Testis (tissue), 3 donors: ENCODE measurements around the gene ABCA4. TPM values are rescaled to one million over a fixed set of nuclear protein-coding genes. Genes with fewer than 3 reads are reported as not detected.

Experiments
- DNase-seq: peaks from one replicate; pipeline ENCODE4 v3.0.0-alpha.2; 2019
- H3K27ac ChIP-seq, 2 donors: fragments of 200-600 bp; sonication (generic); one replicate each; pipeline ENCODE4 v1.5.1; 2019
- H3K27me3 ChIP-seq: fragments of 200-600 bp; sonication (generic); one replicate; pipeline ENCODE4 v1.5.1; 2019
- H3K36me3 ChIP-seq: fragments of 200-600 bp; sonication (generic); one replicate; pipeline ENCODE4 v1.5.1; 2017; ENCODE audit warnings: low read depth; ENCODE audit errors: missing control alignments
- H3K4me1 ChIP-seq: fragments of 200-600 bp; sonication (generic); one replicate; pipeline ENCODE4 v1.5.1; 2019
- H3K4me3 ChIP-seq, 2 donors: fragments of 200-600 bp; sonication (generic); one replicate each; pipeline ENCODE4 v1.5.1; 2017 to 2019
- H3K9me3 ChIP-seq: fragments of 200-600 bp; sonication (generic); one replicate; pipeline ENCODE4 v1.5.1; 2017
- POLR2A ChIP-seq: fragments of 450-650 bp; IDR thresholded peaks from one replicate; pipeline ENCODE4 v1.6.1; 2017; ENCODE audit warnings: antibody characterized with exemption, mild to moderate bottlenecking, moderate library complexity
- WGBS, 2 donors: methylation state at CpG; one replicate each; pipeline ENCODE4 v1.1.5; 2018; 5-methylcytosine and 5-hydroxymethylcytosine counted together
- intact Hi-C: fragments of 100-400 bp; cut with DNase I; formaldehyde crosslinking; loops from one replicate; pipeline ENCODE4 v1.15.1; 2023; ENCODE audit warnings: low total_unique reads
- polyA plus RNA-seq: library from polyadenylated mRNA; stranded (reverse); fragments of 350-450 nt; fragmentation: Illumina TruSeq; extraction: RNeasy Lipid Tissue Mini Kit (QIAGEN cat#74804); gene quantifications from one replicate; pipeline ENCODE4 v1.2.3, GENCODE V29; 2014; ENCODE audit warnings: low read depth, low replicate concordance; ENCODE audit not compliant: insufficient read depth
- total RNA-seq, 2 donors: library from RNA; depleted of rRNA; stranded (reverse); fragments of >200 nt; gene quantifications; one replicate each; pipeline ENCODE4 v1.2.3, GENCODE V29; 2016
- TF ChIP-seq, protein P1 (sequence below), 3 experiments: fragments of 450-650 bp in 2 of 3; fragments of 200-600 bp in 1 of 3; sonication (generic) in 1 of 3; IDR thresholded peaks; one replicate each; pipeline ENCODE4 v1.5.1; 2016 to 2019; ENCODE audit warnings: antibody characterized with exemption in 3 of 3, mild to moderate bottlenecking in 2 of 3, moderate library complexity in 1 of 3

The ABCA4 gene
- total and polyA plus RNA-seq, 3 donors from 2014 or later, result 1.6 to 1.8 (median 1.8) TPM

DNA sequence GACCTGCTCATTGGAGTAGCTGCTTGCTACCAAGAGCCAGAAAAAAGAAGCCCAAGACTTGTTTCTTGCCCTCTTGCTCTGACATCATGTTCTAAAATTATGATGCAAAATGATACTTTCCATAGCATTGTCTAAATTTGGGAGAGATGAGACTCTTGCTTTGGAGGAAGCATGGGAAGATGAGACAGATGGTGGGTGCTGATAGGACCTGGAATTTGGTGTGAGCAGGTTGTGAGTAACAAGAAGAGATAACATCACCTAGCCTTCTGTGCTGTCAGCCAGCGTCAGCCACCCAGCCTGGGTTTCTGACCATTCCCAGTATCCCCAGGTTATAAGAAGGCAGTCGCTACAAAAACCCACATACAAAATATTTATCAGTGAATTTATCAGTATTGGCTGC lies 144.7 kb downstream of the ABCA4 start:
- Histone ChIP-seq H3K4me3 (no peak overlapping the region), H3K27ac (no peak overlapping the region), H3K9me3 (no peaks in the 10 kb centered on the region), H3K36me3 (no peaks in the 10 kb centered on the region), H3K27me3 (no peaks in the 10 kb centered on the region), H3K4me1 (peaks cover 6% of the 10 kb centered on the region)
- no peak for TF ChIP-seq POLR2A
- TF ChIP-seq, protein P1, sequence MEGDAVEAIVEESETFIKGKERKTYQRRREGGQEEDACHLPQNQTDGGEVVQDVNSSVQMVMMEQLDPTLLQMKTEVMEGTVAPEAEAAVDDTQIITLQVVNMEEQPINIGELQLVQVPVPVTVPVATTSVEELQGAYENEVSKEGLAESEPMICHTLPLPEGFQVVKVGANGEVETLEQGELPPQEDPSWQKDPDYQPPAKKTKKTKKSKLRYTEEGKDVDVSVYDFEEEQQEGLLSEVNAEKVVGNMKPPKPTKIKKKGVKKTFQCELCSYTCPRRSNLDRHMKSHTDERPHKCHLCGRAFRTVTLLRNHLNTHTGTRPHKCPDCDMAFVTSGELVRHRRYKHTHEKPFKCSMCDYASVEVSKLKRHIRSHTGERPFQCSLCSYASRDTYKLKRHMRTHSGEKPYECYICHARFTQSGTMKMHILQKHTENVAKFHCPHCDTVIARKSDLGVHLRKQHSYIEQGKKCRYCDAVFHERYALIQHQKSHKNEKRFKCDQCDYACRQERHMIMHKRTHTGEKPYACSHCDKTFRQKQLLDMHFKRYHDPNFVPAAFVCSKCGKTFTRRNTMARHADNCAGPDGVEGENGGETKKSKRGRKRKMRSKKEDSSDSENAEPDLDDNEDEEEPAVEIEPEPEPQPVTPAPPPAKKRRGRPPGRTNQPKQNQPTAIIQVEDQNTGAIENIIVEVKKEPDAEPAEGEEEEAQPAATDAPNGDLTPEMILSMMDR (IDR thresholded peaks at IDR 0.05), result no peak
- WGBS, 2 donors, result 67 to 91% methylated on average over 2 of the region's 2 CpGs
- no peak for DNase-seq
- intact Hi-C loops, result no loop called here

DNA sequence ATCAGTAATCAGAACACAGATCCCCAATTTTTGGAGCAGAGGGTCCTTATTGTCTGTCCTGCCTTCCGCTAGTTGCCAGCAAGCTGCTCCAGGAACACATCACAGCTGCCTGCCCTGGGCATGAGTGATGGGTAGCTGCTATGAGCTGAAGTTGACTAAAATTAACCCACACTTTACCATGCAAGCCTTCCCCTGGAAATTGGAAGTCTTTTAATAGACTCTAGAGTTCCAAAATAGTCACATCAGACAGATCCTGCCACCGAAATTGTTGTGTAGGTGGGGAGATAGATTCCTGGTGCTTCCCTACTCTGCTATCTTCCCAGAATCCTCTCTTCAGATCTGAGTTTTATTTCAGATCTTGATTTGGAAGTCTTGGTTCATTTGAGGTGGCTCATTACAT lies 148.6 kb downstream of the ABCA4 start:
- intact Hi-C loops, result no loop called here
- WGBS, 2 donors, result 57 to 89% methylated on average over 2 of the region's 2 CpGs
- no peak for TF ChIP-seq POLR2A
- TF ChIP-seq, protein P1 (IDR thresholded peaks at IDR 0.05), result no peak
- Histone ChIP-seq H3K36me3 (no peaks in the 10 kb centered on the region), H3K27ac (no peak overlapping the region), H3K9me3 (no peaks in the 10 kb centered on the region), H3K4me3 (no peak overlapping the region), H3K27me3 (no peaks in the 10 kb centered on the region), H3K4me1 (no peaks in the 10 kb centered on the region)
- no peak for DNase-seq

DNA sequence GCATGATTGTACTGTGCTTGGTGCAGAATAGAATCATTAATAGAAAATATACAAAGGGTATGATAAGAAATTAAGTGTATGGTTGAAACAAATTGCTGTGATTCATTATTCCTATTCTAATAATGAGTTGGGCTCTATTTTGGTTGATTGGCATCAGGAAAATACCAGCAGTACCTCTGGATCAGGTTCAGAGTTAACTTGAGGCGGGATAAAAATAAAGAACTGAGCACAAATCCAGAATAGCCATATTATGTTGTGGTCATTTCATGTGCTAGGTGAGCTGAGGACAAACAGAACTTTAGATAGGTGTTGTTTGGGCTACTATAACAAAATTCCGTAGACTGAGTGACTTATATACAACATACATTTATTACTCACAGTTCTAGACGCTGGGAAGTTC lies 151.1 kb downstream of the ABCA4 start:
- no peak for TF ChIP-seq POLR2A
- DNase-seq, result no peak
- WGBS, 2 donors, result 89 to 98% methylated on average over 3 of the region's 3 CpGs
- Histone ChIP-seq H3K9me3 (no peaks in the 10 kb centered on the region), H3K4me3 (no peak overlapping the region), H3K4me1 (no peaks in the 10 kb centered on the region), H3K27me3 (no peaks in the 10 kb centered on the region), H3K36me3 (no peaks in the 10 kb centered on the region), H3K27ac (no peak overlapping the region)
- intact Hi-C loops, result no loop called here

DNA sequence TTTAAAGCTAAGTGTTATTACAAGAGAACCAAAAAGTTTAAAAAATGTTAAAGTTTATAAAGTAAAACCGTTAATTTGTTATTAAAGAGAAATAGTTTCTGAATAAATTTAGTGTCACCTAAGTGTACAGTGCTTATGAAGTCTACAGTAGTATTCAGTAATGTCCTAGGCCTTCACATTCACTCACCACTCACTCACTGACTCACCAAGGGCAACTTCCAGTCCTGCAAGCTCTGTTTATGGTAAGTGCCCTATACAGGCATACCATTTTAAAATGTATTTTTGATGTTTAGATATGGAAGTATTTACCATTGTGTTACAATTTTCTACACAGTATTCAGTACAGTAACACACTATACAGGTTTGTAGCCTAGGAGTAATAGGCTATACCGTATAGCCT lies 151.6 kb downstream of the ABCA4 start:
- WGBS, 2 donors, result 84 to 92% methylated on average over 2 of the region's 2 CpGs

DNA sequence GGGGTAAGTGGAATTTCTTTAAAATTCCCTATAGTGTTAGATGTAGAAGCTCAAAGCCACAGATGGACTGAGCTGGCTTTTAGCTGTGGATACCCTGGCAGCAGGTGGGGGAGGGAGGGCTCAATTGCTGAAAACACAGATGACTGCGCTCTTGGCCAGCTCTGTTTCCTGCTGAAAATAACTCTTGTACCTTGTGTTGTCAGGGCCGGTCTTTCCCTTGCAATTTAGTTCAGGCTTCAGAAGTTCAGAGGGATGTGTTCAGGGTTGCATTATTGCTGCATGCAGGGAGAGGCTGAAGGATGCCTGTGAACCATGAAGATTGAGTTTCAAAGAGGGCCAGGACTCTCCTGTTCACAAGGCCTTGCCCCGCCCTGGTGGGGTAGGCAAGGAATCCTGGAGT lies 153.6 kb downstream of the ABCA4 start:
- no peaks in the 10 kb centered on the region for H3K4me1 ChIP-seq
- H3K27me3 ChIP-seq, result no peaks in the 10 kb centered on the region
- DNase-seq, result no peak
- no peak for TF ChIP-seq POLR2A
- TF ChIP-seq, protein P1 (IDR thresholded peaks at IDR 0.05), result no peak
- 76 to 81% methylated on average over 3 of the region's 3 CpGs for WGBS, 2 donors
- no peaks in the 10 kb centered on the region for H3K36me3 ChIP-seq
- no peak overlapping the region for H3K4me3 ChIP-seq
- H3K27ac ChIP-seq, result no peak overlapping the region
- H3K9me3 ChIP-seq, result no peaks in the 10 kb centered on the region
- intact Hi-C loops, result no loop called here

More for the DNA sequence above, 151.6 kb downstream of the ABCA4 start:
- intact Hi-C loops, result no loop called here
- H3K9me3 ChIP-seq, result no peaks in the 10 kb centered on the region
- H3K36me3 ChIP-seq, result no peaks in the 10 kb centered on the region
- no peaks in the 10 kb centered on the region for H3K27me3 ChIP-seq
- no peak overlapping the region for H3K27ac ChIP-seq
- no peak for DNase-seq
- no peak overlapping the region for H3K4me3 ChIP-seq
- H3K4me1 ChIP-seq, result no peaks in the 10 kb centered on the region
- no peak for TF ChIP-seq POLR2A
- TF ChIP-seq, protein P1 (IDR thresholded peaks at IDR 0.05), result no peak
